NCI-H2107 (cell line): Measurements from ENCODE around the gene CAMKMT.

Experiments
- DNase-seq: peaks from one replicate; lab custom pipeline; 2025; lab: John Stamatoyannopoulos, UW

The CAMKMT gene

GRCh38 chr2:44649381-44649780, 287.6 kb downstream of the CAMKMT start:
- DNase-seq = no peak

DNA sequence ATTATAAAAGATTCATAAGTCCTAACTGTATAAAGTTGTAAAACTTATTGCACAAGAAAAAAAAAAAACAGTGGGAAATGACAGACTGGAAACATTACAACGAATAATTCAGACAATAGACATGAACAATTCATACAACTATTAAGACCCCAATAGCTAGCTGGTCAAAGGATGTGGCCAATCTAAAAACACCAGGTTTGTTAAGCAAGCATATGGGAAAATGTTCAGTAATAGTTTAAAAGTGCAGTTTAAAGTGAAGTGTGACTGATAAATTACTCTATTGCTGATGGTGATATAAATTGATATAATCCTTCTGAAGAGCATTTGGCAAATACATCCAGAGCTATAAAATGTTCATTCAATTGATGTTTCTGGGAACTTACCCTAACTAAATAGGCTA, 289.0 kb downstream of the CAMKMT start:
- DNase-seq = no peak

GRCh38 chr2:44651974-44652373, 290.2 kb downstream of the CAMKMT start:
- DNase-seq = no peak

GRCh38 chr2:44652701-44653100, 291.0 kb downstream of the CAMKMT start:
- no peak for DNase-seq

GRCh38 chr2:44655401-44655864, 293.7 kb downstream of the CAMKMT start:
- no peak for DNase-seq

GRCh38 chr2:44656460-44656859, 294.7 kb downstream of the CAMKMT start:
- DNase-seq = no peak

- DNase-seq = no peak
These were observed 301.8 kb downstream of the CAMKMT start for GRCh38 chr2:44663471-44664073.

GRCh38 chr2:44668336-44668735, 306.6 kb downstream of the CAMKMT start:
- no peak for DNase-seq

DNA sequence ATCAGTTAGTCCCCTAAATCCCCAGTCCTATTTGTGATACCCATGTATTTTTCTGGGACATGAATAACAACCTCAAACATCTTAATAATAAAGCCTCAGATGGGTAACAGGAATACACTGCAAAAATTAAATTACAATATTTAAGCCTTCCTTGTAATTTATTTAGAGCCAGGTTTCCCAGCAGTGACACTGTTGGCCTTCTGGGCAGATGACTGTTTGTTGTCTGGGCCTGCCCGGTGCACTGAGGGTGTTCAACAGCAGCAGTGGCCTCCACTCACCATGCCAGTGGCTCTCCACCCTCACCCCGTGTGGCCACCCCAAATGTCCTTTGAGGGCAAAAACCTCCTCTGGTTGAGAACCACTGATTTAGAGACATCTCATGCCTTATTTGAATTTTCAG, 309.5 kb downstream of the CAMKMT start:
- no peak for DNase-seq

GRCh38 chr2:44671916-44672315, 310.2 kb downstream of the CAMKMT start:
- DNase-seq = no peak

DNA sequence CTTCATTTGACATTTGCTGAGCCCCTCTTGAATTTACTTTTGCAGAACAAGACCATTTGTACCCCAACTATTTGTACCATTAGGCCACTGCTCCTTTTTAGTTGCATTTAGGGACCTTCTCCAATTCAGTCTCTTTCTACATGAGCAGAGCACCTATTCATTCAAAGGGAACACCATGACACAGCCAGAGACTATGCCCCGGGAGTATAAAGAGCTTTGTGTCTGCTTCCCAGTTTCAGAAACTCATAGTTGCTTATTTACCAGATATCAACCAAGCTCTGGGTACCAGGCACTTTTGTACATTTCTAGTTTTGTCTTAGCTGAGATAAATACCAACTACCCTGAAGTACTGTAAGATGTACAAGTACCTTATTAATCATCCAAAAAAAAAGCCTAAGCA, 310.7 kb downstream of the CAMKMT start:
- DNase-seq = no peak

GRCh38 chr2:44674473-44675284, 312.9 kb downstream of the CAMKMT start:
- DNase-seq = no peak

GRCh38 chr2:44676379-44676778, 314.6 kb downstream of the CAMKMT start:
- no peak for DNase-seq

- no peak for DNase-seq
These were observed 317.8 kb downstream of the CAMKMT start for GRCh38 chr2:44679584-44679983.

- DNase-seq = no peak
These were observed 318.2 kb downstream of the CAMKMT start for GRCh38 chr2:44679990-44680389.

- no peak for DNase-seq
These were observed 318.8 kb downstream of the CAMKMT start for GRCh38 chr2:44680424-44680971.

DNA sequence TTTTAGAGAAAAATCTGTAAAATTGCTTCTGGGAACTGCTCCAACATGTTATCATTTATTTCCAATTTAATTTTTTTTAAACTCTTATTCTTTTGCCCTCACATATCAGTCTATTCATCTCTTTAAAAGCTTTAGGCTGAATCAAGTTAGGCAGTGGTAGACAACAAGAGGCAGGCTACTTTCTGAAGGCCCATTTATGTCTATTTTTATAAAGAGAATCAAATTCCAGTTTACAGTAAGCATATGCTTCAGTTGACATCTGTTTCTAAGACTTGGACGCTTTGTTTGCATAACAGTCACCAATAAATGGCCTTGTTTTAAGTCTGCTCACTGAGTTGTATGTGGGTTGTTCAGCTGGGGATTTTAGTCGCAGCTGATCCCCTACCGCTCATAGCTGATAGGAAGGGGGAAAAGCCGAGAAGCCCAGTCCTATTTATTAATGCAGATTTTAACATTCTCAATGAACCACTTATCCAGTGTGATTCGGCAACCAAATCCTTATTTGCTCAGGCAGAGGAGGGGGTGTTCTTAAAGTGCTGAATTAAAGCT, 319.3 kb downstream of the CAMKMT start:
- DNase-seq = no peak

GRCh38 chr2:44682459-44682858, 320.7 kb downstream of the CAMKMT start:
- no peak for DNase-seq

GRCh38 chr2:44684559-44684958, 322.8 kb downstream of the CAMKMT start:
- DNase-seq = no peak

DNA sequence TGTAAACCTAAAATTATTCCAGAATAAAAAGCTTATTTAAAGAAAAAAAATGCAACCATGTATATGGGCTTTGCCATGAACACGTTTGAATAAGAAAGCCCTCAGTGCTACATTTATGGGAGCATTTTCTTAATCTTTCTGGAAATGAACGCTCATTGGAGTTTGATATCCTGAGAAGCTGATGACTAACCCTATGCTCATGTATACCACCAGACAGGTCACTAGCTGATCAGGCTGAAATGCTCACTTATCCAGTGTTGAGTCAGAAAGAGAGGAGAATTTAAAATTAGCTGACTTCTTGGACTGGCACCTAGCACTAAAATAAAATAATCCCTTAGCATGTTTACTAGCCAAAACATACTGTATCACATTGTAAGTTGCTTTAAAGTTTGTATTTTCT, 324.8 kb downstream of the CAMKMT start:
- no peak for DNase-seq

DNA sequence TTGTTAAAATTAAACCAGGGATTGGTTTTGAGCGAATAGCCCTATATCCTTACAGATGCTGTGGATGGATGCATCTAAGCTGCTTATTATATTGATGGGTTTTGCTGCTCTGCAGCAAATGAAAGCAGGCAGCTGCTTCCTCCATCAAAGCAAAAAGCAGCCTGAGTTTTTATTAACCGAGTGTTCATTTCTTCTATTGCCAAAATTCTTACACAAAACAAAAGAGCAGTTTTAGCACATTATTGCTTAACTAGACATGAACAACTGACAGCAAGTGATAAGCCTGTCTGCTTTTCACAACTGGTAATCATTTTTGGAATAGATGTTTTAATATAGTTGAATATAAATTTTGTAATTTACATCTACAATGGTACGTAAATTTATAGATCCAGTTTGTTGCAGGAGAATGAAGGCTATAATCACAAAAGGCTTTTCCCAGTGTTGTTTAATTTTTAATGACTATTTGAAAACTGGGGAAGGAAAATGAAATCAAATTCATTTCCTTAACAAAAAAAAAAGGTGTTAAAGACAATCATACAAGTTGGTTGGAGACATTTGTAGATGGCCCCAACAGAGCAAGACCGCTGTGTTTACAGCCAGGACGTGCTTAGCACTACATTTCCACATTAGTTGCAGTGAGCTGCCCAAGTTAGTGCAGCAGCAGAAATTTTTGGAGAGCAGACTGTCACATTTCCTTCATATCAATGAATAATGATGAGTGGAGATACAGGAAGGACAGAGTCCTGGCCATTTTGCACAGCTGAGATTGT, 326.1 kb downstream of the CAMKMT start:
- DNase-seq = no peak

GRCh38 chr2:44688456-44689124, 326.8 kb downstream of the CAMKMT start:
- DNase-seq = no peak
